GM12878 (cell line): ENCODE results near the gene MAGI2. TPM values are rescaled to one million over a fixed set of nuclear protein-coding genes. Genes with fewer than 3 reads are reported as not detected.

ENCODE experiments used
- ATAC-seq: fragments of 200-7000 bp; cut with Tn5 transposase; 3 replicates; pipeline ENCODE4 v1.9.1; 2020; ENCODE audit warnings: mild to moderate bottlenecking, moderate library complexity
- BruUV-seq: library from RNA; stranded (reverse); fragments of 400-500 nt; replicated peaks from 2 replicates; lab custom pipeline; 2021; lab: Mats Ljungman, UMichigan
- CTCF ChIA-PET: fragments of 300-600 bp; sonication (Branson Sonifier 250); formaldehyde crosslinking; extraction: SDS; loops from one replicate; lab custom pipeline; 2021; ENCODE audit warnings: inconsistent platforms; lab: Yijun Ruan, JAX
- POLR2A ChIA-PET: fragments of 350-600 bp; formaldehyde crosslinking; extraction: SDS; loops from one replicate; lab custom pipeline; 2021; ENCODE audit warnings: inconsistent platforms; lab: Charles Lee
- RAD21 ChIA-PET: fragments of 300-600 bp; sonication (Branson Sonifier 250); formaldehyde crosslinking; loops from one replicate; lab custom pipeline; 2023; ENCODE audit warnings: antibody characterized with exemption; ENCODE audit not compliant: unreplicated experiment; lab: Charles Lee
- SMC1A ChIA-PET: fragments of 300-600 bp; sonication (Branson Sonifier 250); formaldehyde crosslinking; loops from one replicate; lab custom pipeline; 2023; ENCODE audit not compliant: unreplicated experiment, uncharacterized antibody; lab: Charles Lee
- DNase-seq: peaks from one replicate; pipeline ENCODE4 v3.0.0-alpha.2; 2011; ENCODE audit warnings: low read depth, low spot score
- FAIRE-seq: peaks from 3 replicates; lab custom pipeline; 2011; peaks lifted over from hg19 to GRCh38; lab: Jason Lieb, UNC
- H2AFZ ChIP-seq: 2 replicates; pipeline ENCODE4 v1.6.0; 2011; ENCODE audit warnings: low read depth, low read length, control low read depth; ENCODE audit not compliant: control insufficient read depth
- H3K27ac ChIP-seq: 2 replicates; pipeline ENCODE4 v1.5.1; 2011; ENCODE audit warnings: control low read depth; ENCODE audit not compliant: control insufficient read depth, insufficient read depth
- H3K27me3 ChIP-seq, 2 experiments: replicated peaks in 1 of 2; 2 replicates each; pipeline versions ENCODE4 v1.6.0 to v1.6.1; 2011; ENCODE audit warnings: low read length in 1 of 2; ENCODE audit not compliant: control insufficient read depth in 2 of 2, insufficient read depth in 2 of 2
- H3K36me3 ChIP-seq, 2 experiments: 2 replicates each; pipeline ENCODE4 v1.5.1; 2011; ENCODE audit warnings: low read length in 1 of 2; ENCODE audit not compliant: control insufficient read depth in 2 of 2, insufficient read depth in 2 of 2
- H3K4me1 ChIP-seq: 2 replicates; pipeline ENCODE4 v1.6.1; 2011; ENCODE audit warnings: mild to moderate bottlenecking, low read length, moderate library complexity, mixed read lengths; ENCODE audit not compliant: control insufficient read depth, insufficient read depth
- H3K4me2 ChIP-seq: 2 replicates; pipeline ENCODE4 v1.6.0; 2011; ENCODE audit warnings: control low read depth; ENCODE audit not compliant: control insufficient read depth, insufficient read depth
- H3K4me3 ChIP-seq: fragments of 200-600 bp; sonication (generic); 2 replicates; pipeline ENCODE4 v1.5.1; 2016
- H3K79me2 ChIP-seq: 2 replicates; pipeline ENCODE4 v1.6.0; 2011; ENCODE audit warnings: low read length; ENCODE audit not compliant: control insufficient read depth, insufficient read depth
- H3K9ac ChIP-seq: 2 replicates; pipeline ENCODE4 v1.8.0; 2011; ENCODE audit warnings: low read length, control low read depth, mixed read lengths; ENCODE audit not compliant: control insufficient read depth, insufficient read depth
- H3K9me3 ChIP-seq: replicated peaks from 3 replicates; pipeline ENCODE4 v1.5.1; 2011; ENCODE audit warnings: mild to moderate bottlenecking, low read length; ENCODE audit not compliant: control insufficient read depth, insufficient read depth
- H4K20me1 ChIP-seq: 2 replicates; pipeline ENCODE4 v1.6.0; 2011; ENCODE audit not compliant: control insufficient read depth, insufficient read depth
- CBX3 ChIP-seq: fragments of 200-600 bp; sonication (generic); IDR thresholded peaks from 2 replicates; pipeline ENCODE4 v1.6.1; 2016; ENCODE audit warnings: low read depth, borderline replicate concordance
- DPF2 ChIP-seq: fragments of 450-650 bp; IDR thresholded peaks from 2 replicates; pipeline ENCODE4 v1.6.1; 2017; ENCODE audit warnings: mild to moderate bottlenecking
- HDAC2 ChIP-seq: fragments of 200-600 bp; sonication (generic); IDR thresholded peaks from 2 replicates; pipeline ENCODE4 v1.6.1; 2017
- HDAC6 ChIP-seq: fragments of 200-600 bp; sonication (generic); IDR thresholded peaks from one replicate; pipeline ENCODE4 v1.8.0; 2017; ENCODE audit warnings: antibody characterized with exemption; ENCODE audit not compliant: unreplicated experiment
- MTA3 ChIP-seq: IDR thresholded peaks from 2 replicates; pipeline ENCODE4 v1.6.1; 2012; ENCODE audit warnings: low read length, inconsistent platforms, borderline replicate concordance
- MYC ChIP-seq: IDR thresholded peaks from 2 replicates; pipeline ENCODE4 v1.6.1; 2011; ENCODE audit warnings: mild to moderate bottlenecking, low read length, moderate library complexity, inconsistent platforms; ENCODE audit not compliant: insufficient read depth, insufficient replicate concordance, insufficient read length, severe bottlenecking
- SP1 ChIP-seq: IDR thresholded peaks from one replicate; pipeline ENCODE4 v1.6.1; 2011; ENCODE audit warnings: low read depth, low read length
- ZNF207 ChIP-seq: fragments of 450-650 bp; IDR thresholded peaks from 2 replicates; pipeline ENCODE4 v1.6.1; 2014; ENCODE audit warnings: antibody characterized with exemption, mild to moderate bottlenecking, borderline replicate concordance
- WGBS: methylation state at CpG from one replicate; pipeline ENCODE4 v1.1.6; 2016; ENCODE audit warnings: low lambda C conversion rate; ENCODE audit not compliant: insufficient replicate concordance, insufficient coverage; ENCODE audit errors: missing lambda C conversion rate; 5-methylcytosine and 5-hydroxymethylcytosine counted together
- in situ Hi-C: fragments of 300-500 bp; cut with MboI; formaldehyde crosslinking; loops from 9 replicates; pipeline ENCODE4 v1.14.3; 2018; ENCODE audit warnings: mixed read lengths
- intact Hi-C: fragments of 100-400 bp; cut with micrococcal nuclease; formaldehyde crosslinking; loops from one replicate; pipeline ENCODE4 v1.14.2; 2022; ENCODE audit not compliant: unreplicated experiment
- polyA plus RNA-seq, 11 experiments: library from polyadenylated mRNA; depleted of rRNA in 4 of 11; unstranded in 6 of 11; stranded (reverse) in 5 of 11; fragments of >200 nt; fragmentation: Nextera tagmentation in 4 of 11; fragmentation: Illumina TruSeq in 1 of 11; extraction: Ambion mirVana in 4 of 11; extraction: Trizol in 1 of 11; gene quantifications; 1 replicate in 1 of 11; 2 replicates in 10 of 11; pipeline versions ENCODE4 v1.2.1 to v1.2.3, GENCODE V29; 2011 to 2016; ENCODE audit warnings: inconsistent platforms in 2 of 11, missing spikeins in 2 of 11, low read depth in 1 of 11
- total RNA-seq, 4 experiments: library from RNA; depleted of rRNA in 3 of 4; stranded (reverse); fragments of >200 nt in 3 of 4; fragmentation: Illumina TruSeq in 1 of 4; extraction: Trizol in 1 of 4; gene quantifications; 2 replicates each; pipeline versions ENCODE4 v1.2.1 to v1.2.3, GENCODE V29; 2013 to 2021
- TF ChIP-seq, protein P1 (sequence below): IDR thresholded peaks from 2 replicates; pipeline ENCODE4 v1.6.1; 2012; ENCODE audit warnings: low read depth, low read length, improper control_type of control experiment
- TF ChIP-seq, protein P2 (sequence below): fragments of 450-650 bp; formaldehyde crosslinking; IDR thresholded peaks from 2 replicates; pipeline ENCODE4 v1.4.0; 2022; ENCODE audit warnings: mild to moderate bottlenecking, moderate library complexity
- TF ChIP-seq, protein P3 (sequence below): fragments of 450-650 bp; IDR thresholded peaks from 2 replicates; pipeline ENCODE4 v1.6.1; 2018; ENCODE audit warnings: borderline replicate concordance, mild to moderate bottlenecking; ENCODE audit not compliant: partially characterized antibody

MAGI2 gene
- total and polyA plus RNA-seq, 10 of the 15 experiments (the other 5 are each of a cell fraction or from before 2014, with no cell fraction given) = 0.01 to 0.31 (median 0.05) TPM; not detected in 2

DNA sequence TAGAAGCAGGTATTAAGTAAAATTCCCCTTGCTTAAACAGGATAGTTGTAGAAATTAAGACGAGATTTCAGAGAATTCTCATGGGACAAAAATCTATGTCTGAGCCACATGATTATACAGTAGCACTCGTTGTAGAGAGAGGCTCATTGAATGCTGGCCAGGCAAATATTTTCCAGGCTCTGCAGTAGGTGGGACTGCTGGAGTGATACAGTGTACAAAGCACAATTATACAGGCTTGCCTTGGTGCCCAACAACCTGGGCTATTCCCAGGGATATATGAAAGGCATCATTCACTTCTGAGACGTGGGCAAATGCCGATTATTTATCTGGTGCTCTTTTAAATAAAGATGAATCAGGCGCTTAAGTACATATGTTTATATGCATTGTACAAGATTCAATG lies 1274.3 kb downstream of the MAGI2 start:
- 1% methylated on average over 5 of the region's 5 CpGs for WGBS
- SMC1A ChIA-PET = interaction anchor here (1.0 kb wide), 1 partner anchor 66 kb away, joined by 3 read pairs; no protein-coding TSS in a partner anchor
- ATAC-seq = no peak
- no peak overlapping the region for H3K27ac ChIP-seq
- no peaks in the 10 kb centered on the region for H3K9me3 ChIP-seq
- no peak overlapping the region for H3K9ac ChIP-seq
- H3K4me3 ChIP-seq = no peak overlapping the region
- H3K4me1 ChIP-seq = no peaks in the 10 kb centered on the region
- RAD21 ChIA-PET = no interaction called here
- in situ Hi-C loops (no loop called here), intact Hi-C loops (no loop called here)
- TF ChIP-seq CBX3 (no peak), ZNF207 (no peak), HDAC2 (no peak), HDAC6 (no peak), SP1 (no peak), DPF2 (no peak), MTA3 (no peak), MYC (no peak)
- TF ChIP-seq, protein P1, sequence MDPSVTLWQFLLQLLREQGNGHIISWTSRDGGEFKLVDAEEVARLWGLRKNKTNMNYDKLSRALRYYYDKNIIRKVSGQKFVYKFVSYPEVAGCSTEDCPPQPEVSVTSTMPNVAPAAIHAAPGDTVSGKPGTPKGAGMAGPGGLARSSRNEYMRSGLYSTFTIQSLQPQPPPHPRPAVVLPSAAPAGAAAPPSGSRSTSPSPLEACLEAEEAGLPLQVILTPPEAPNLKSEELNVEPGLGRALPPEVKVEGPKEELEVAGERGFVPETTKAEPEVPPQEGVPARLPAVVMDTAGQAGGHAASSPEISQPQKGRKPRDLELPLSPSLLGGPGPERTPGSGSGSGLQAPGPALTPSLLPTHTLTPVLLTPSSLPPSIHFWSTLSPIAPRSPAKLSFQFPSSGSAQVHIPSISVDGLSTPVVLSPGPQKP = no peak
- TF ChIP-seq, protein P2, sequence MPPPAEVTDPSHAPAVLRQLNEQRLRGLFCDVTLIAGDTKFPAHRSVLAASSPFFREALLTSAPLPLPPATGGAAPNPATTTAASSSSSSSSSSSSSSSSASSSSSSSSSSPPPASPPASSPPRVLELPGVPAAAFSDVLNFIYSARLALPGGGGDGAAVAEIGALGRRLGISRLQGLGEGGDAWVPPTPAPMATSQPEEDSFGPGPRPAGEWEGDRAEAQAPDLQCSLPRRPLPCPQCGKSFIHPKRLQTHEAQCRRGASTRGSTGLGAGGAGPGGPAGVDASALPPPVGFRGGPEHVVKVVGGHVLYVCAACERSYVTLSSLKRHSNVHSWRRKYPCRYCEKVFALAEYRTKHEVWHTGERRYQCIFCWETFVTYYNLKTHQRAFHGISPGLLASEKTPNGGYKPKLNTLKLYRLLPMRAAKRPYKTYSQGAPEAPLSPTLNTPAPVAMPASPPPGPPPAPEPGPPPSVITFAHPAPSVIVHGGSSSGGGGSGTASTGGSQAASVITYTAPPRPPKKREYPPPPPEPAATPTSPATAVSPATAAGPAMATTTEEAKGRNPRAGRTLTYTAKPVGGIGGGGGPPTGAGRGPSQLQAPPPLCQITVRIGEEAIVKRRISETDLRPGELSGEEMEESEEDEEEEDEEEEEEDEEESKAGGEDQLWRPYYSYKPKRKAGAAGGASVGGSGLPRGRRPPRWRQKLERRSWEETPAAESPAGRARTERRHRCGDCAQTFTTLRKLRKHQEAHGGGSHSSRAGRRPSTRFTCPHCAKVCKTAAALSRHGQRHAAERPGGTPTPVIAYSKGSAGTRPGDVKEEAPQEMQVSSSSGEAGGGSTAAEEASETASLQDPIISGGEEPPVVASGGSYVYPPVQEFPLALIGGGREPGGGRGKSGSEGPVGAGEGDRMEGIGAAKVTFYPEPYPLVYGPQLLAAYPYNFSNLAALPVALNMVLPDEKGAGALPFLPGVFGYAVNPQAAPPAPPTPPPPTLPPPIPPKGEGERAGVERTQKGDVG (CRISPR knock-in tag) = no peak
- TF ChIP-seq, protein P3, sequence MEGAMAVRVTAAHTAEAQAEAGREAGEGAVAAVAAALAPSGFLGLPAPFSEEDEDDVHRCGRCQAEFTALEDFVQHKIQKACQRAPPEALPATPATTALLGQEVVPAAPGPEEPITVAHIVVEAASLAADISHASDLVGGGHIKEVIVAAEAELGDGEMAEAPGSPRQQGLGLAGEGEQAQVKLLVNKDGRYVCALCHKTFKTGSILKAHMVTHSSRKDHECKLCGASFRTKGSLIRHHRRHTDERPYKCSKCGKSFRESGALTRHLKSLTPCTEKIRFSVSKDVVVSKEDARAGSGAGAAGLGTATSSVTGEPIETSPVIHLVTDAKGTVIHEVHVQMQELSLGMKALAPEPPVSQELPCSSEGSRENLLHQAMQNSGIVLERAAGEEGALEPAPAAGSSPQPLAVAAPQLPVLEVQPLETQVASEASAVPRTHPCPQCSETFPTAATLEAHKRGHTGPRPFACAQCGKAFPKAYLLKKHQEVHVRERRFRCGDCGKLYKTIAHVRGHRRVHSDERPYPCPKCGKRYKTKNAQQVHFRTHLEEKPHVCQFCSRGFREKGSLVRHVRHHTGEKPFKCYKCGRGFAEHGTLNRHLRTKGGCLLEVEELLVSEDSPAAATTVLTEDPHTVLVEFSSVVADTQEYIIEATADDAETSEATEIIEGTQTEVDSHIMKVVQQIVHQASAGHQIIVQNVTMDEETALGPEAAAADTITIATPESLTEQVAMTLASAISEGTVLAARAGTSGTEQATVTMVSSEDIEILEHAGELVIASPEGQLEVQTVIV = no peak
- POLR2A ChIA-PET = no interaction called here
- no peak overlapping the region for H3K4me2 ChIP-seq
- no peaks in the 10 kb centered on the region for H4K20me1 ChIP-seq
- no peaks in the 10 kb centered on the region for H3K79me2 ChIP-seq
- H2AFZ ChIP-seq = no peak overlapping the region
- H3K27me3 ChIP-seq = no peaks in the 10 kb centered on the region; a peak in 1 of 4 replicates
- DNase-seq = no peak
- no peaks in the 10 kb centered on the region for H3K36me3 ChIP-seq
- CTCF ChIA-PET = no interaction called here
- no peak for FAIRE-seq
- BruUV-seq = no TSS peak
